ENCODE measurements around the gene ERC2.
"Not testable (repeated sequence)": the region's sequence is repeated elsewhere in the genome, so short reads cannot be mapped to it uniquely, and the experiment has no call there.

ERC2 gene

GRCh38 chr3:56113908-56114307, 354.4 kb downstream of the ERC2 start:
- no peak for DNase-seq

GRCh38 chr3:56113231-56113630, 355.0 kb downstream of the ERC2 start:
- no peak for DNase-seq

- no peak for DNase-seq
Measured at GRCh38 chr3:56111606-56112304, 356.5 kb downstream of the ERC2 start.

- no peak for DNase-seq
Measured at GRCh38 chr3:56110886-56111285, 357.4 kb downstream of the ERC2 start.

- DNase-seq = no peak
Measured at GRCh38 chr3:56107157-56107556, 361.1 kb downstream of the ERC2 start.

GRCh38 chr3:56102032-56102431, 366.2 kb downstream of the ERC2 start:
- no peak for DNase-seq

GRCh38 chr3:56101576-56101975, 366.7 kb downstream of the ERC2 start:
- no peak for DNase-seq

GRCh38 chr3:56096999-56097398, 371.3 kb downstream of the ERC2 start:
- DNase-seq = no peak

- no peak for DNase-seq
Measured at GRCh38 chr3:56094170-56094569, 374.1 kb downstream of the ERC2 start.

GRCh38 chr3:56089739-56090138, 378.5 kb downstream of the ERC2 start:
- DNase-seq = no peak

GRCh38 chr3:56087451-56088053, 380.7 kb downstream of the ERC2 start:
- no peak for DNase-seq

- no peak for DNase-seq
Measured at GRCh38 chr3:56086355-56086754, 381.9 kb downstream of the ERC2 start.

GRCh38 chr3:56081246-56081645, 387.0 kb downstream of the ERC2 start:
- DNase-seq = no peak

GRCh38 chr3:56076746-56077145, 391.5 kb downstream of the ERC2 start:
- DNase-seq = no peak

- DNase-seq = no peak
Measured at GRCh38 chr3:56075089-56075488, 393.2 kb downstream of the ERC2 start.

GRCh38 chr3:56069766-56070165, 398.5 kb downstream of the ERC2 start:
- no peak for DNase-seq

GRCh38 chr3:56066405-56066804, 401.9 kb downstream of the ERC2 start:
- DNase-seq = not testable (repeated sequence)

- DNase-seq = no peak
Measured at GRCh38 chr3:56064684-56065083, 403.6 kb downstream of the ERC2 start.

- no peak for DNase-seq
Measured at GRCh38 chr3:56061279-56061626, 407.0 kb downstream of the ERC2 start.

- no peak for DNase-seq
Measured at GRCh38 chr3:56060521-56061278, 407.6 kb downstream of the ERC2 start.

- DNase-seq = no peak
Measured at GRCh38 chr3:56059731-56060130, 408.5 kb downstream of the ERC2 start.

GRCh38 chr3:56055951-56056350, 412.3 kb downstream of the ERC2 start:
- no peak for DNase-seq

- no peak for DNase-seq
Measured at GRCh38 chr3:56055546-56055945, 412.7 kb downstream of the ERC2 start.

- no peak for DNase-seq
Measured at GRCh38 chr3:56054844-56055243, 413.4 kb downstream of the ERC2 start.

Data from NCI-H774 (cell line).